Stimulated activated CD4-positive, alpha-beta T cell treated with anti-CD3 and anti-CD28 coated beads, Interleukin-2, amount 100 ng/mL, for 4 hours (primary cell): ENCODE measurements around the gene ARID3B.

ENCODE experiments used
- DNase-seq: peaks from one replicate; pipeline ENCODE4 v3.0.0-alpha.2; 2020; ENCODE audit warnings: low read depth

ARID3B gene

DNA sequence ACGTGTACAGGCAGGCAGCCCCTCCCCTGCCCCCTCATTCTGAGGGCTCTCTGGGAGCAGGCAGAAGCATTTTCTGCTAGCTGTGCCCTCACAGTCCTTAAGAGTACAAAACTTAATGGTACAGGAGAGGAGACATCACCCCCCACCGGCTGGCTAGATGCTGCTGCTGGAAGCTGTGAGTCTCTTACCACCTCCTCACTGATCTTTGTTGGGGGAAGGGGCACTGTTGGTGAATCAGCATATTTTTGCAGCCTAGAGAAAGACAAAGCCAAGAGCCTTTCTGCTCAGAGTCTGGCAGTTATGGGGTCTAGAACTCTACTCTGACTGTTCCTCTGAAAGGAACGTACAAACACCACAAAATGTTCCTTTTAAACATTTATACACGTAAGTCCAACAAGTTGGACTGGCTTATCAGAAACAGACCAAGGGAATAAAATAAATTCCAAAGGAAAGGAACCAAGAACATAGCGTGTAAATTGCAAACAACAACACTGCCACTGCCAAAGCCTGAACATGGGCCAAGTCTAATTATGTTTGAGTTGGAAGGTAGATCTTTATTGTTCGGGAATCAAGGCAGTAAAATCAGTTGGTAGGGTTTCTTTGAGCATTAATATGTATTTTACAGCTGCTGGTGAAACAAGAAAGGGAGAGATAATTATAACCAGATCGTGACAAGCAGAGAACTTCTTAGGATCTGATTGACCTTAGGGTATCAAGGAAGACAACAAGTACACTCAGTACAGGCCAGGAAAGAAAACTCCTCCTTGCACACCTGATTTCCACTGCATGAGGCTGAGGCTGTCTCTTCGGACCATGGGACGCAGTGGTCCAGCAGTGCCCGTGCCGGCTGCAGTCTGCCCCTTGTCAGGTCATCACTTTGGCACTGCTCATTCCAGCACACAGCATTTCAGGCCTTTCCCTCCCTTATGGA is 102.0 kb downstream of the ARID3B start:
- no peak for DNase-seq

DNA sequence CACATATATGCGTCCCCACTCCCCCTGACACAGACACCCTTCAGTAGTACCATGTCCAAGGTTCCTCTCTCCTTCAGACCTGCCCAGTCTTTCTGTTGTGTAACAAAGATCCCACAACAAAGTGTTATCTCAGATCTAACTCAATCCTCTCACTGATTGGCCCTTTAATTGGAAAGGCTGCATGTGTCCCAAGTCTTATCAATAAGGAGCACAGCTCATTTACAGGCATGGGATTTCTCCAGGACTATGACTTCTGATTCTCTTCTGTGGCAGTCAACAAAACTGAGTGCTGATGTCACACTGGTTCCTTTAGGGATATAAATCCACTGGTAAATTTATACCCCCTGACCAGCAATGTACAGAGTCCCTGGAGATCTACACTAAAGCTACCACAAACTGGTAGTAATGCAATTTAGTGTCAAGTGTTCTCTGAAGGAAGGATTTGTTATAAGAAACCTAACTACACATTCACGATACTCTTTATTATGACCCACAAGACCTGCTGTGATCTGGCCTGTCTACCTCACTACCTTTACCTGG is 102.7 kb downstream of the ARID3B start:
- no peak for DNase-seq

DNA sequence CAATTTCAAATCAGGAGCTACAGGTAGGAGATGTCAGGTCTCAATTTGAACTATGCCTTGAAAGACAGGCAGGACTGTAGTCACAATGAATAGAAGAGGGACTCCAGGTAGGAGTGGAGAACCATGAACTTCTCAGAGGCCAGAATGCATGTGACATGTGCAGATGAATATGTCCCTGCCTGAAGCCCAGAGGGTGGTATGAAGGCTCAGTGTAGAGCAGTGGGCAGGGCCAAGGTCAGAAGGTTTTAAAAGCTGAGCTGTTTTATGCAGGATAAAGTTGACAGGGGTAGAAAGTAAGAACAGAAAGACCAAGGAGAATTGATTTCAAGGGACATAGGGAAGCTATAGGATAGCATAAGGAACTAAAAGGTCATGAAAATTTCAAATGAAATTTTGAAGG is 105.5 kb downstream of the ARID3B start:
- no peak for DNase-seq
